Endodermal cell (in vitro differentiated cells): ENCODE results near the gene CD247. TPM values are rescaled to one million over a fixed set of nuclear protein-coding genes. Genes with fewer than 3 reads are reported as not detected.

Source experiments
- DNase-seq: peaks from one replicate; pipeline ENCODE4 v3.0.0-alpha.2; 2017
- H3K27ac ChIP-seq: 2 replicates; pipeline ENCODE4 v1.5.1; 2013; ENCODE audit warnings: mild to moderate bottlenecking, low read depth, low read length, moderate library complexity
- H3K27me3 ChIP-seq: 2 replicates; pipeline ENCODE4 v1.6.1; 2013; ENCODE audit warnings: mild to moderate bottlenecking, low read length, moderate library complexity; ENCODE audit not compliant: insufficient read depth, control insufficient read depth, poor library complexity, severe bottlenecking
- H3K36me3 ChIP-seq: 2 replicates; pipeline ENCODE4 v1.7.0; 2013; ENCODE audit warnings: mild to moderate bottlenecking, low read length, moderate library complexity; ENCODE audit not compliant: control insufficient read depth, insufficient read depth
- H3K4me1 ChIP-seq: one replicate; pipeline ENCODE4 v1.7.0; 2013; ENCODE audit warnings: low read length; ENCODE audit not compliant: control insufficient read depth, insufficient read depth
- H3K4me3 ChIP-seq: 2 replicates; pipeline ENCODE4 v1.5.1; 2013; ENCODE audit warnings: mild to moderate bottlenecking, low read length, moderate library complexity
- H3K9ac ChIP-seq: 2 replicates; pipeline ENCODE4 v1.6.1; 2013; ENCODE audit warnings: mild to moderate bottlenecking, low read length, moderate library complexity; ENCODE audit not compliant: poor library complexity, severe bottlenecking; ENCODE audit errors: extremely low read depth
- H3K9me3 ChIP-seq: 2 replicates; pipeline ENCODE4 v1.6.1; 2013; ENCODE audit warnings: mild to moderate bottlenecking, low read length, moderate library complexity; ENCODE audit not compliant: control insufficient read depth
- H3K27ac Mint-ChIP-seq: 2 replicates; pipeline ENCODE4 v1.8.0; 2020; ENCODE audit warnings: mixed read lengths
- H3K27me3 Mint-ChIP-seq: 2 replicates; pipeline ENCODE4 v1.8.0; 2021; ENCODE audit warnings: mild to moderate bottlenecking, mixed read lengths; ENCODE audit not compliant: insufficient read depth
- H3K36me3 Mint-ChIP-seq: 2 replicates; pipeline ENCODE4 v1.8.0; 2020; ENCODE audit warnings: low read depth, mixed read lengths
- H3K4me1 Mint-ChIP-seq: 2 replicates; pipeline ENCODE4 v1.8.0; 2020; ENCODE audit warnings: mixed read lengths
- H3K4me3 Mint-ChIP-seq: 2 replicates; pipeline ENCODE4 v1.8.0; 2020; ENCODE audit warnings: mild to moderate bottlenecking, moderate library complexity, mixed read lengths
- H3K9me3 Mint-ChIP-seq: 2 replicates; pipeline ENCODE4 v1.8.0; 2020; ENCODE audit warnings: mild to moderate bottlenecking, mixed read lengths
- WGBS, 2 experiments: methylation state at CpG; one replicate each; pipeline versions ENCODE4 v1.1.5 to v1.1.7; 2013; ENCODE audit warnings: missing lambda C conversion rate in 2 of 2, mixed read lengths in 1 of 2; ENCODE audit not compliant: insufficient coverage in 1 of 2, insufficient read length in 1 of 2; 5-methylcytosine and 5-hydroxymethylcytosine counted together
- total RNA-seq, 2 donors: library from RNA; stranded (reverse); fragmentation: NEBNext Ultra II Directional in 1 of 2; extraction: Animal tissue kit (Norgen Biotek cat#: 25700) in 1 of 2; gene quantifications; 2 replicates in 1 of 2; 3 replicates in 1 of 2; pipeline ENCODE4 v1.2.1, GENCODE V29; 2021
- TF ChIP-seq, protein P1 (sequence below): fragments of 200-600 bp; sonication (generic); conservative IDR thresholded peaks from 2 replicates; pipeline ENCODE4 v1.5.0; 2021; ENCODE audit warnings: antibody characterized with exemption, mild to moderate bottlenecking

CD247 gene
- total RNA-seq, 2 donors from 2014 or later = 0.46 to 0.55 TPM

DNA sequence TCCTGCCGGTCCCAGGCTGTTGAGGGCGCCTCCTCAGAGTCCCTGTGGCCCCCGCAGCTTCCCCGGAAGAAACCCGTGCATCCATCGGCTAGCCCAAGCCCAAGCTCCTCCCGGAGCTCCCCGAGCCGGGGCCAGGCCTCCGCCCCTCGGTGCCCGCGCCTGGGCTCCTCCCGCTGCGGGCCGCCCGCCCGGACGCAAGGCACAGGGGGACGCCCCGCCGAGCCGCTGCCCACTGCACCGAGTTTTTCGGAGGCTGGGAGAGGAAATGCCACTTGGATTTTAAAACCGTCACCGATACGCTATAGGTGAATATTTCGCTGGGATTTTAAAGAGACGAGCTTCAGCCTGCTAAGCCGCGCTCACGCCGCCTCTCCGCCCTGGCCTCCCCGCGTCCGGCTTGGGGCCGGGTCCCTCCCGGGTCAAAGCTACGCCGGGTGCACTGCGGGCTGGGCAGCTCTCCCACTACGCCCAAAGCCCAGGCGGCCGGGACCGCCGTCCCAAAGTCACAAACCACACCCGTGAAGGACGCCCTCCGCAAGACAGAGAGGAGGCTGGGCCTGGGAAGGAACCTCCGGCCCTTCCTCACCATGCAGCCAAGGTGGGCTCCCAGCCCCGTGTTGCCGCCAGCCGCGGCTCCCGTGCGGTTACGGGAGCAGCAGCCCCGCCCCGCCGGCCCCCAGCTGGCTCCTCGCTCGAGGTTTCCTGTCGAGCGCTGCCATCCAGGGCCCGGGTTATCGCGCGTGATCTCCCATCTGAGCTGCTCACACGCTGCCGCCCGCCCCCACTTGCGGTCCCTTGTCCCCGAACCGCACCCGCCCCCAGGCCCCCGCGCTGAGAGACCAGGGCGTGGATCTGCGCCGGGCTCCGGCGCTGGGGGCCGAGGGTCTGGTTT, 63.2 kb downstream of the CD247 start:
- Histone ChIP-seq H3K9me3 (no peaks in the 10 kb centered on the region), H3K36me3 (no peaks in the 10 kb centered on the region), H3K4me1 (peaks cover 3% of the 10 kb centered on the region), H3K27me3 (peaks cover 36% of the 10 kb centered on the region), H3K4me3 (peak overlapping the region; percentile 82), H3K9ac (peak overlapping the region; percentile 30), H3K27ac (no peak overlapping the region)
- Mint-ChIP-seq H3K9me3 (no peaks in the 10 kb centered on the region), H3K4me3 (peak overlapping the region; percentile 56), H3K27me3 (peaks cover 41% of the 10 kb centered on the region), H3K4me1 (peaks cover 20% of the 10 kb centered on the region), H3K27ac (no peak overlapping the region), H3K36me3 (no peaks in the 10 kb centered on the region)
- WGBS, 2 experiments = 1% methylated on average over 27 to 85 of the region's 85 CpGs
- DNase-seq = peak; percentile 85
- TF ChIP-seq, protein P1, sequence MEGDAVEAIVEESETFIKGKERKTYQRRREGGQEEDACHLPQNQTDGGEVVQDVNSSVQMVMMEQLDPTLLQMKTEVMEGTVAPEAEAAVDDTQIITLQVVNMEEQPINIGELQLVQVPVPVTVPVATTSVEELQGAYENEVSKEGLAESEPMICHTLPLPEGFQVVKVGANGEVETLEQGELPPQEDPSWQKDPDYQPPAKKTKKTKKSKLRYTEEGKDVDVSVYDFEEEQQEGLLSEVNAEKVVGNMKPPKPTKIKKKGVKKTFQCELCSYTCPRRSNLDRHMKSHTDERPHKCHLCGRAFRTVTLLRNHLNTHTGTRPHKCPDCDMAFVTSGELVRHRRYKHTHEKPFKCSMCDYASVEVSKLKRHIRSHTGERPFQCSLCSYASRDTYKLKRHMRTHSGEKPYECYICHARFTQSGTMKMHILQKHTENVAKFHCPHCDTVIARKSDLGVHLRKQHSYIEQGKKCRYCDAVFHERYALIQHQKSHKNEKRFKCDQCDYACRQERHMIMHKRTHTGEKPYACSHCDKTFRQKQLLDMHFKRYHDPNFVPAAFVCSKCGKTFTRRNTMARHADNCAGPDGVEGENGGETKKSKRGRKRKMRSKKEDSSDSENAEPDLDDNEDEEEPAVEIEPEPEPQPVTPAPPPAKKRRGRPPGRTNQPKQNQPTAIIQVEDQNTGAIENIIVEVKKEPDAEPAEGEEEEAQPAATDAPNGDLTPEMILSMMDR = no peak

- Mint-ChIP-seq H3K27me3 (peaks cover 41% of the 10 kb centered on the region), H3K9me3 (no peaks in the 10 kb centered on the region), H3K27ac (no peak overlapping the region), H3K36me3 (no peaks in the 10 kb centered on the region), H3K4me3 (peak overlapping the region; percentile 56), H3K4me1 (peaks cover 20% of the 10 kb centered on the region)
- Histone ChIP-seq H3K27ac (no peak overlapping the region), H3K9ac (no peak overlapping the region), H3K4me3 (peak overlapping the region; percentile 82), H3K36me3 (no peaks in the 10 kb centered on the region), H3K4me1 (peaks cover 3% of the 10 kb centered on the region), H3K27me3 (peaks cover 36% of the 10 kb centered on the region), H3K9me3 (no peaks in the 10 kb centered on the region)
- TF ChIP-seq, protein P1 = no peak
- WGBS, 2 experiments = 32 to 33% methylated on average over 3 to 19 of the region's 19 CpGs
- no peak for DNase-seq
Measured at GRCh38 chr1:167454304-167454893, 63.9 kb downstream of the CD247 start.

GRCh38 chr1:167453123-167453522, 65.2 kb downstream of the CD247 start:
- WGBS, 2 experiments = 66 to 67% methylated on average over 2 to 6 of the region's 6 CpGs
- H3K36me3 Mint-ChIP-seq = no peaks in the 10 kb centered on the region
- Histone ChIP-seq H3K9ac (no peak overlapping the region), H3K9me3 (no peaks in the 10 kb centered on the region), H3K4me1 (peaks cover 3% of the 10 kb centered on the region), H3K27me3 (peaks cover 36% of the 10 kb centered on the region), H3K36me3 (no peaks in the 10 kb centered on the region), H3K4me3 (no peak overlapping the region), H3K27ac (no peak overlapping the region)
- H3K27me3 Mint-ChIP-seq = peaks cover 41% of the 10 kb centered on the region
- DNase-seq = no peak
- TF ChIP-seq, protein P1 = no peak
- no peaks in the 10 kb centered on the region for H3K9me3 Mint-ChIP-seq
- H3K4me3 Mint-ChIP-seq = no peak overlapping the region
- H3K27ac Mint-ChIP-seq = no peak overlapping the region
- peaks cover 17% of the 10 kb centered on the region for H3K4me1 Mint-ChIP-seq
